Esophagus muscularis mucosa (tissue), 4 donors: ENCODE measurements around the gene ANAPC1.
"Not testable (repeated sequence)": the region's sequence is repeated elsewhere in the genome, so short reads cannot be mapped to it uniquely, and the experiment has no call there.

Source experiments
- EP300 ChIP-seq: sonication (generic); formaldehyde crosslinking; IDR thresholded peaks from one replicate; pipeline ENCODE4 v1.6.1; 2017; ENCODE audit warnings: antibody characterized with exemption
- POLR2A ChIP-seq: fragments of 450-650 bp; IDR thresholded peaks from one replicate; pipeline ENCODE4 v1.6.1; 2017; ENCODE audit warnings: antibody characterized with exemption, moderate library complexity, mild to moderate bottlenecking, low read depth
- POLR2AphosphoS5 ChIP-seq, 2 donors: sonication (generic); formaldehyde crosslinking; IDR thresholded peaks; one replicate each; pipeline ENCODE4 v1.6.1; 2017; ENCODE audit warnings: antibody characterized with exemption in 2 of 2
- TF ChIP-seq, protein P1 (sequence below), 3 experiments: fragments of 200-600 bp in 2 of 3; fragments of 450-650 bp in 1 of 3; sonication (generic) in 2 of 3; IDR thresholded peaks; one replicate each; pipeline ENCODE4 v1.5.1; 2017 to 2019; ENCODE audit warnings: antibody characterized with exemption in 3 of 3, mild to moderate bottlenecking in 2 of 3, moderate library complexity in 1 of 3

DNA sequence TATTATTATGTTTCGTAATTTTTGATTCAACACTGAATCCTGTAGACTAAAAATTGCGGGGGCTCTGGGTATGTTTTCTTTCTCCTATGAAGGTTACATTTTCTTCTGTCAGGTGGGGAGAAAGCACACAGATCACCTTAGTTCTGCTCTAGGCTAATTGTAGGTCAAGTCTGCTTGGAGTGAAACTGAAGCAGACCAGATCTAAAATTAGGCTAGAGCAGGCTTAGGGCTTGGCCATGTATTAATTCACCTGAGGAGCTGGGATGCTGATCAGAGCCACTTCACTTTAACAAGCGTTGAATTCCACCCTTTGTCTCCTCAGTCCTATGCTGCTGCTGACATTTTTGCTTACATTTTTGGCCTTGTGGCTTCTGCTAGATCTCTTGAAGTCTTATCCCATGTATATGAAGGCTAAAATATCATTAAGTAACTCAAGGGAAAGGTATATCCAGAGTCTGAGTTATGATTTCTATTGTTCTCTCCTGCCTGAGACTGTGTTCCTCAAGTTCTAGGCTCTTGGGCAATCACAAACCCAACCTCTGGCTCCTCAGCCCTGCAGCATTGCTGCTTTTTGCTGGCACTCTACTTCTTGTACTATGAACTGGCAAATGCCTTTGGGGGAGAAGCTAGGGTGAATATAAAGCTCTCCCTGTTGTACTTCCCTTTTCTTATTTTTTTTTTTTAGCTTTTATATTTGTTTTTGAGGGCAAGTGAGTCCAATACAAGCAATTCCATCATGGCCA lies 112.9 kb downstream of the ANAPC1 start:
- TF ChIP-seq POLR2A; EP300; POLR2AphosphoS5 (IDR thresholded peaks at IDR 0.05): not testable (repeated sequence)
- TF ChIP-seq, protein P1, sequence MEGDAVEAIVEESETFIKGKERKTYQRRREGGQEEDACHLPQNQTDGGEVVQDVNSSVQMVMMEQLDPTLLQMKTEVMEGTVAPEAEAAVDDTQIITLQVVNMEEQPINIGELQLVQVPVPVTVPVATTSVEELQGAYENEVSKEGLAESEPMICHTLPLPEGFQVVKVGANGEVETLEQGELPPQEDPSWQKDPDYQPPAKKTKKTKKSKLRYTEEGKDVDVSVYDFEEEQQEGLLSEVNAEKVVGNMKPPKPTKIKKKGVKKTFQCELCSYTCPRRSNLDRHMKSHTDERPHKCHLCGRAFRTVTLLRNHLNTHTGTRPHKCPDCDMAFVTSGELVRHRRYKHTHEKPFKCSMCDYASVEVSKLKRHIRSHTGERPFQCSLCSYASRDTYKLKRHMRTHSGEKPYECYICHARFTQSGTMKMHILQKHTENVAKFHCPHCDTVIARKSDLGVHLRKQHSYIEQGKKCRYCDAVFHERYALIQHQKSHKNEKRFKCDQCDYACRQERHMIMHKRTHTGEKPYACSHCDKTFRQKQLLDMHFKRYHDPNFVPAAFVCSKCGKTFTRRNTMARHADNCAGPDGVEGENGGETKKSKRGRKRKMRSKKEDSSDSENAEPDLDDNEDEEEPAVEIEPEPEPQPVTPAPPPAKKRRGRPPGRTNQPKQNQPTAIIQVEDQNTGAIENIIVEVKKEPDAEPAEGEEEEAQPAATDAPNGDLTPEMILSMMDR (IDR thresholded peaks at IDR 0.05) = not testable (repeated sequence)
